PC-9 (cell line): ENCODE data around the gene TTC14. TPM values are rescaled to one million over a fixed set of nuclear protein-coding genes. Genes with fewer than 3 reads are reported as not detected.

Source experiments
- BruUV-seq: library from RNA; stranded (reverse); fragments of 400-500 nt; replicated peaks from 2 replicates; lab custom pipeline; 2021; lab: Mats Ljungman, UMichigan
- CTCF ChIA-PET: fragments of 300-600 bp; sonication (Branson Sonifier 250); formaldehyde crosslinking; loops from one replicate; lab custom pipeline; 2022; ENCODE audit warnings: antibody characterized with exemption; lab: Charles Lee
- POLR2A ChIA-PET: fragments of 300-600 bp; sonication (Branson Sonifier 250); formaldehyde crosslinking; loops from one replicate; lab custom pipeline; 2022; ENCODE audit warnings: antibody characterized with exemption; ENCODE audit not compliant: unreplicated experiment; lab: Charles Lee
- DNase-seq, 2 experiments: peaks; one replicate each; pipeline versions ENCODE4 v3.0.0 to v3.0.0-alpha.2; 2015 to 2022; ENCODE audit warnings: mixed read lengths in 1 of 2
- H2AFZ ChIP-seq: fragments of 200-600 bp; sonication (generic); 2 replicates; pipeline ENCODE4 v1.8.1; 2017; ENCODE audit warnings: antibody characterized with exemption
- H3F3A ChIP-seq: fragments of 200-600 bp; sonication (generic); 2 replicates; pipeline ENCODE4 v1.8.1; 2017; ENCODE audit warnings: antibody characterized with exemption, mild to moderate bottlenecking, low read depth; ENCODE audit not compliant: insufficient read depth
- H3K27ac ChIP-seq: fragments of 200-600 bp; sonication (generic); 2 replicates; pipeline ENCODE4 v1.6.1; 2016; ENCODE audit warnings: mixed run types
- H3K27me3 ChIP-seq: fragments of 200-600 bp; sonication (generic); 2 replicates; pipeline ENCODE4 v1.6.1; 2016; ENCODE audit warnings: low read depth, mixed run types; ENCODE audit not compliant: insufficient read depth
- H3K36me3 ChIP-seq: fragments of 200-600 bp; sonication (generic); 2 replicates; pipeline ENCODE4 v1.6.1; 2016; ENCODE audit warnings: low read depth, mixed run types
- H3K4me1 ChIP-seq: fragments of 200-600 bp; sonication (generic); replicated peaks from 2 replicates; pipeline ENCODE4 v1.6.1; 2016; ENCODE audit warnings: mixed run types; ENCODE audit not compliant: insufficient read depth
- H3K4me2 ChIP-seq: fragments of 200-600 bp; sonication (generic); 2 replicates; pipeline ENCODE4 v1.6.1; 2017; ENCODE audit warnings: mixed run types
- H3K4me3 ChIP-seq: fragments of 200-600 bp; sonication (generic); 2 replicates; pipeline ENCODE4 v1.6.1; 2016; ENCODE audit warnings: mixed run types
- H3K79me2 ChIP-seq: fragments of 200-600 bp; sonication (generic); 2 replicates; pipeline ENCODE4 v1.6.1; 2017; ENCODE audit warnings: low read depth, mixed run types
- H3K9me2 ChIP-seq: fragments of 200-600 bp; sonication (generic); 2 replicates; pipeline ENCODE4 v1.8.1; 2017; ENCODE audit warnings: mild to moderate bottlenecking; ENCODE audit not compliant: insufficient read depth
- H3K9me3 ChIP-seq: fragments of 200-600 bp; sonication (generic); 2 replicates; pipeline ENCODE4 v1.8.1; 2016; ENCODE audit warnings: low read depth; ENCODE audit not compliant: insufficient read depth
- H4K20me1 ChIP-seq: fragments of 200-600 bp; sonication (generic); 2 replicates; pipeline ENCODE4 v1.8.1; 2017; ENCODE audit not compliant: insufficient read depth
- EZH2 ChIP-seq: fragments of 200-600 bp; sonication (generic); IDR thresholded peaks from 2 replicates; pipeline ENCODE4 v1.8.0; 2017; ENCODE audit warnings: antibody characterized with exemption, low read depth
- intact Hi-C: fragments of 100-400 bp; cut with micrococcal nuclease; formaldehyde crosslinking; loops from one replicate; pipeline ENCODE4 v1.10.0; 2022; ENCODE audit not compliant: unreplicated experiment
- total RNA-seq: library from RNA; stranded (reverse); gene quantifications from 2 replicates; pipeline ENCODE4 v1.2.3, GENCODE V29; 2021
- TF ChIP-seq, protein P1 (sequence below): fragments of 200-600 bp; sonication (generic); conservative IDR thresholded peaks from 2 replicates; pipeline ENCODE4 v1.6.1; 2017; ENCODE audit warnings: mixed run types, antibody characterized with exemption, mild to moderate bottlenecking, moderate library complexity

TTC14 gene
- total RNA-seq, 1 experiment from 2014 or later = 51.1 TPM

DNA sequence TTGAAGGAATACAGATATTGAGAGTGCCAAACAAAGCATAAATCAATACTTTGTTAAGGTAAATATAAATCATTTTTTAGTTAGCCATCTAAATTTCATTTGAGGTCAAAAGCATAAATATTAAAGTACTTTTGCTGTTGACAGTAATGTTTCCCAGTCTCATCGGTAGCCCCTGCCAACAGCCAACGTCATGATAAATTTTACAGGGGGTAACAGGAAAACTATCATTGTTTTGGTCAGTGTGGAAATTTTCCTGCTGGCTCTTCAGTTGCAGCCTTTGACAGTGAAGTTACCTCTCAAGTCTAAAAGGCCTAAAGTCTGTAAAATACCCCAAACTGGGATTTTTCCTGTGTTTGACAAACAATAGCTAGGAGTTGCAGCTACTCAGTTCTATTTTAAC lies 37.3 kb upstream of the TTC14 start:
- no peaks in the 10 kb centered on the region for H4K20me1 ChIP-seq
- DNase-seq = no peak
- POLR2A ChIA-PET = no interaction called here
- intact Hi-C loops = no loop called here
- no peak overlapping the region for H3K27ac ChIP-seq
- H3K4me2 ChIP-seq = no peak overlapping the region
- H3K79me2 ChIP-seq = no peaks in the 10 kb centered on the region
- no peak for TF ChIP-seq EZH2
- H2AFZ ChIP-seq = no peak overlapping the region
- CTCF ChIA-PET = no interaction called here
- no peaks in the 10 kb centered on the region for H3K9me2 ChIP-seq
- no peak overlapping the region for H3K4me3 ChIP-seq
- H3K36me3 ChIP-seq = no peaks in the 10 kb centered on the region
- H3K27me3 ChIP-seq = no peaks in the 10 kb centered on the region
- no TSS peak for BruUV-seq
- H3F3A ChIP-seq = no peaks in the 10 kb centered on the region
- H3K9me3 ChIP-seq = no peaks in the 10 kb centered on the region
- no peaks in the 10 kb centered on the region for H3K4me1 ChIP-seq

DNA sequence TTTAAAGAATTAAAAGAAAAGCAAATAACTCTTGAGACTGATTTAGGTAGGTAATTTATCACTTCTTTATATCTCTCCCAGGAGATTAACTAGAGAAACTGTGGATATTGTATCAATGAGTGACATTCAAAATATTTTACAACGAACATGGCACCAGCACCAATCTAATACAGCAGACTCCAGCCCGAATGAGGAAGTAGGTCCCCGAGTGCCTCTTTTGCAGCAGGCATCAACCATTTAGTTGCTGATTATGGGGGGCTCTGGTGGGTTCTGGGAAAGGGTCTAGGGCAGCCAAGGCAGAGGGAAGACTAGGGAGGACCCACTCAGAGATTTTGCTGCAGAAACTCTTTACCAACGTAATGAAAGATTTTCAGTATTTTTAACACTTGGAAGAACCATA lies 31.7 kb upstream of the TTC14 start:
- Histone ChIP-seq H3K4me2 (no peak overlapping the region), H3K27me3 (no peaks in the 10 kb centered on the region), H3K36me3 (no peaks in the 10 kb centered on the region), H3K4me3 (no peak overlapping the region), H3F3A (no peaks in the 10 kb centered on the region), H3K9me2 (no peaks in the 10 kb centered on the region), H3K27ac (no peak overlapping the region), H3K79me2 (no peaks in the 10 kb centered on the region), H2AFZ (no peak overlapping the region), H4K20me1 (no peaks in the 10 kb centered on the region), H3K9me3 (no peaks in the 10 kb centered on the region), H3K4me1 (no peaks in the 10 kb centered on the region)
- POLR2A ChIA-PET = no interaction called here
- BruUV-seq = no TSS peak
- TF ChIP-seq, protein P1, sequence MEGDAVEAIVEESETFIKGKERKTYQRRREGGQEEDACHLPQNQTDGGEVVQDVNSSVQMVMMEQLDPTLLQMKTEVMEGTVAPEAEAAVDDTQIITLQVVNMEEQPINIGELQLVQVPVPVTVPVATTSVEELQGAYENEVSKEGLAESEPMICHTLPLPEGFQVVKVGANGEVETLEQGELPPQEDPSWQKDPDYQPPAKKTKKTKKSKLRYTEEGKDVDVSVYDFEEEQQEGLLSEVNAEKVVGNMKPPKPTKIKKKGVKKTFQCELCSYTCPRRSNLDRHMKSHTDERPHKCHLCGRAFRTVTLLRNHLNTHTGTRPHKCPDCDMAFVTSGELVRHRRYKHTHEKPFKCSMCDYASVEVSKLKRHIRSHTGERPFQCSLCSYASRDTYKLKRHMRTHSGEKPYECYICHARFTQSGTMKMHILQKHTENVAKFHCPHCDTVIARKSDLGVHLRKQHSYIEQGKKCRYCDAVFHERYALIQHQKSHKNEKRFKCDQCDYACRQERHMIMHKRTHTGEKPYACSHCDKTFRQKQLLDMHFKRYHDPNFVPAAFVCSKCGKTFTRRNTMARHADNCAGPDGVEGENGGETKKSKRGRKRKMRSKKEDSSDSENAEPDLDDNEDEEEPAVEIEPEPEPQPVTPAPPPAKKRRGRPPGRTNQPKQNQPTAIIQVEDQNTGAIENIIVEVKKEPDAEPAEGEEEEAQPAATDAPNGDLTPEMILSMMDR = no peak
- TF ChIP-seq EZH2 = no peak
- CTCF ChIA-PET = no interaction called here
- intact Hi-C loops = no loop called here
- DNase-seq = no peak

DNA sequence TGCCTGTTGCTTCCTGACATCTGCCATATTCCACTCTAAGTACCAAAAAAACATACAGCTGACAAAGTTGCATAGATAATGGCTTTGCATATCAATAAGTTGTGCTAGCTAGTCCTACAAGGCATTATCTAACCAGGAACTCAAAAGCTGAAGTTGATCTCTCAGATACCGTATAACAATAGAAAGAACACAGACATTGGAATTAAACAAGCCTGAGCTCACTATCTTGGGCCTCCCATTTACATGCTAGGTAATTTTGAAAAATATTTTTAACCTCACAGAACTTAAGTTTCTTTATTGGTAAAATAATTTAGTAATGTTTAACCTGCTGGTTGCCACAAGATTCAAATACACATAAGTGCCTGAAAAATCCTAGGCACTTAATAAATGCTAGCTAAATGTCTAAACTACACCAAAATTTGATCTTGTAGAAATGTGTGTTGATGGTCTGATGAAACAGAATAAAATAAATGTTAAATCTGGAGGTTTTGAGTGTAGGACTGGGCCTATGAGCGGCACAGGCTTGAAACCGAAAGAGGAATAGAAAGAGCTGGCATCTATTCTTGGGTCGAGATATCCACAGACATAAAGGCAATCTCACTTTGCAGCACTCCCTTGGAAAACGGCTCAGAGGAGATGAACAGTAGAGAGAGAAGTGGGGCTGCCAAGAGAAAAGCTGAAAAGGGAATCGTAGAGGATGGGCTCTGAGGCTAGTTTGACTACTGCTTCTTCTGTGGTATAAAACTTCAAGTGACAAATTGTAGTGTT lies 29.9 kb upstream of the TTC14 start:
- BruUV-seq = no TSS peak
- H3K27me3 ChIP-seq = no peaks in the 10 kb centered on the region
- H3K9me2 ChIP-seq = no peaks in the 10 kb centered on the region
- no peak overlapping the region for H3K4me2 ChIP-seq
- H3K4me3 ChIP-seq = no peak overlapping the region
- POLR2A ChIA-PET = interaction anchor here (0.7 kb wide), 1 partner anchor 465 kb away, joined by 4 read pairs; no protein-coding TSS in a partner anchor
- no peaks in the 10 kb centered on the region for H3K79me2 ChIP-seq
- H3K9me3 ChIP-seq = no peaks in the 10 kb centered on the region
- intact Hi-C loops = no loop called here
- no peak for DNase-seq
- no peaks in the 10 kb centered on the region for H3K4me1 ChIP-seq
- CTCF ChIA-PET = no interaction called here
- TF ChIP-seq EZH2 = no peak
- TF ChIP-seq, protein P1 = no peak
- H3K36me3 ChIP-seq = no peaks in the 10 kb centered on the region
- no peak overlapping the region for H2AFZ ChIP-seq
- no peaks in the 10 kb centered on the region for H3F3A ChIP-seq
- no peaks in the 10 kb centered on the region for H4K20me1 ChIP-seq
- H3K27ac ChIP-seq = no peak overlapping the region
